Gastrocnemius medialis (tissue), 4 donors: Measurements from ENCODE around the gene CA10.

Experiments
- POLR2A ChIP-seq, 2 donors: fragments of 450-650 bp; IDR thresholded peaks; one replicate each; pipeline ENCODE4 v1.6.1; 2017; ENCODE audit warnings: antibody characterized with exemption in 2 of 2, mild to moderate bottlenecking in 2 of 2, moderate library complexity in 2 of 2
- TF ChIP-seq, protein P1 (sequence below), 5 experiments: fragments of 450-650 bp in 3 of 5; fragments of 200-600 bp in 2 of 5; sonication (generic) in 2 of 5; IDR thresholded peaks in 4 of 5; conservative IDR thresholded peaks in 1 of 5; 1 replicate in 4 of 5; 2 replicates in 1 of 5; pipeline ENCODE4 v1.5.1; 2016 to 2019; ENCODE audit warnings: antibody characterized with exemption in 5 of 5, mild to moderate bottlenecking in 3 of 5, moderate library complexity in 3 of 5

- TF ChIP-seq, protein P1, sequence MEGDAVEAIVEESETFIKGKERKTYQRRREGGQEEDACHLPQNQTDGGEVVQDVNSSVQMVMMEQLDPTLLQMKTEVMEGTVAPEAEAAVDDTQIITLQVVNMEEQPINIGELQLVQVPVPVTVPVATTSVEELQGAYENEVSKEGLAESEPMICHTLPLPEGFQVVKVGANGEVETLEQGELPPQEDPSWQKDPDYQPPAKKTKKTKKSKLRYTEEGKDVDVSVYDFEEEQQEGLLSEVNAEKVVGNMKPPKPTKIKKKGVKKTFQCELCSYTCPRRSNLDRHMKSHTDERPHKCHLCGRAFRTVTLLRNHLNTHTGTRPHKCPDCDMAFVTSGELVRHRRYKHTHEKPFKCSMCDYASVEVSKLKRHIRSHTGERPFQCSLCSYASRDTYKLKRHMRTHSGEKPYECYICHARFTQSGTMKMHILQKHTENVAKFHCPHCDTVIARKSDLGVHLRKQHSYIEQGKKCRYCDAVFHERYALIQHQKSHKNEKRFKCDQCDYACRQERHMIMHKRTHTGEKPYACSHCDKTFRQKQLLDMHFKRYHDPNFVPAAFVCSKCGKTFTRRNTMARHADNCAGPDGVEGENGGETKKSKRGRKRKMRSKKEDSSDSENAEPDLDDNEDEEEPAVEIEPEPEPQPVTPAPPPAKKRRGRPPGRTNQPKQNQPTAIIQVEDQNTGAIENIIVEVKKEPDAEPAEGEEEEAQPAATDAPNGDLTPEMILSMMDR (IDR thresholded peaks at IDR 0.05 in 4 of 5, conservative IDR thresholded peaks at IDR 0.05 in 1 of 5) = no peak
- TF ChIP-seq POLR2A (IDR thresholded peaks at IDR 0.05) = no peak
Measured at GRCh38 chr17:51813140-51813783, 345.3 kb downstream of the CA10 start.
